Measurements from ENCODE around the gene COMMD1.
"Not testable (repeated sequence)": the region's sequence is repeated elsewhere in the genome, so short reads cannot be mapped to it uniquely, and the experiment has no call there.

Gene COMMD1

DNA sequence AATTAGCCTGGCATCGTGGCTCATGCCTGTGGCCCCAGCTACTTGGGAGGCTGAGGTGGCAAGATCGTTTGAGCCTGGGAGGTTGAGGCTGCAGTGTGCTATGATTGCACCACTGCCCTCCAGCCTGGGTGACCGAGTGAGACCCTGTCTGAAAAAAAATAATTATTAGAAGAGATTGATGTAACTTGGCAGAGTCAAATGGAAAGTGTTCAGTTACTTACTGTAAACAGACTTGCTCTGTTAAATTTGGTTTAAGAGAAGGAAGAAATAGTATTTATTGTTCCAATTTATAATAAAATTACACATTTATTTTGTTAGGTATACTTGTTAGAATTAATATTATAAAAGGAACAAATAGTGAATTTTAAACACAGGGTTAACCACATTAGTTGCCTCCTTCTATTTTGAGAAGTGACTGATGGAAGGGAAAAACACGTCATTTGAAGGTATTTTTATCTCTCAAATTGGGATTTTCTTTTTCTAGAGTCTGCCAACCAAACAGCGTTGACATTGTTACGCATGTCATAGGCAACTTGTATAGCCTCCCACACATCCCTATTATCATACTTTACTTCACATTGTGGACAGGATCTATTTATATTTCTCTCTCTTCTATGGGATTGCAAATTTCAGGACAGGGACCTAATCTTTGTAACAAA is 171.6 kb downstream of the COMMD1 start:
- DNase-seq, result no peak

GRCh38 chr2:62084801-62085200 is 179.3 kb downstream of the COMMD1 start:
- DNase-seq, result no peak

DNA sequence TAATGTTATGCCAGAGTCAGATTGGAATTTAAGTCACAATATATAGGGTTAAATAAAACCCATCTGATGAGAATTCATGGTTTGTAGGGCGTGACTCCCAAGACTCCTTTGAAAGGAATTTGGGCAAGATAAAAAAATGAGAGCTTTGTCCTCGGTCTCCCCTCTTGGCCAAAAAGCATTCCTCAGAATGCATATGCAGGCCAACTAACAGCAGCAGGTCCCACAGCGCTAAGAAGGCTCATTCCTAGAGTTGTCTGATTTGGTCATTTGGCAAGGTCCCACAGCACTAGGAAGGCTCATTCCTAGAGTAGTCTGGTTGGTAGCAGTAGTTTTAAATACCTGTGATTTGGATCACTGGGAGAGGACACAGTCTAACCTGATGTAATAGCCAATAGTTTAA is 184.2 kb downstream of the COMMD1 start:
- no peak for DNase-seq

DNA sequence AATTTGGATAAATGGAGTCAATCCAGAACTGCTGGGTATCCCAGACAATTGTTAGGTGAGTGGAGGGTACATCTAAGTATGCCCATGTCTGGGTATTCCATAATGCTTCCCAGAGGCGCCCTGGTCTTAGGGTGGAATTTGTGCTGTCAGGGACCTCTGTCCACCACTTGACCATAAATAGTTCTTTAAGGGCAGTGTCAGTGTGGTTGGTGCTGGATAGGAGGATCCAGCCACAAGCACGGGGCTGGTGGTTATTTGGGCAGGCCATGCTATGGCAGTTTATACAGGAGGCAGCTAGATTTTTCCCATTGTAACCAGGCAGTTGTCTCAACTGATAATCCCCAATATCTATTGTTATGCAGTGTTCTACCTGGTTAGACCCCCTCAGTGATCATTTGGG is 186.0 kb downstream of the COMMD1 start:
- no peak for DNase-seq

DNA sequence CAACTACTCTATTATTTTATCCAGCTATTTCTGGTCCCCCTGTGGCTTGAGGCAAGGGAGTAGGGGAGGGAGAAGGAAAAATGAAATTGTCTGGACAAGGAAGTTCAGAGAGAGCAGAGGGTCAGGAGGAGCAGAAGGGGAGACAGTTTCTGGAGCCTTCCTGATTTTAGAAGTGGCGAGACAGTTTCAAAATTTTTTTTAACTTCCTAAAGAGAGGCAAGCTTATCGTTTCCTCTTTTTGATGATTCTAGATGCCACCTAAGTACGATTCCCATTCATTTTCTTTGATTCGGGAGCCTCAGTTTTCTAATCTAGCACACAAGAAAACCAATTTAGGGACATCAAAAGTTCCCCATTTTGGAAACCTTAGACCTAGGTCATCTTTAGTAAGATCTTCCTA is 193.6 kb downstream of the COMMD1 start:
- no peak for DNase-seq

GRCh38 chr2:62099523-62100175 is 194.2 kb downstream of the COMMD1 start:
- DNase-seq, result no peak

GRCh38 chr2:62101886-62102285 is 196.4 kb downstream of the COMMD1 start:
- no peak for DNase-seq

DNA sequence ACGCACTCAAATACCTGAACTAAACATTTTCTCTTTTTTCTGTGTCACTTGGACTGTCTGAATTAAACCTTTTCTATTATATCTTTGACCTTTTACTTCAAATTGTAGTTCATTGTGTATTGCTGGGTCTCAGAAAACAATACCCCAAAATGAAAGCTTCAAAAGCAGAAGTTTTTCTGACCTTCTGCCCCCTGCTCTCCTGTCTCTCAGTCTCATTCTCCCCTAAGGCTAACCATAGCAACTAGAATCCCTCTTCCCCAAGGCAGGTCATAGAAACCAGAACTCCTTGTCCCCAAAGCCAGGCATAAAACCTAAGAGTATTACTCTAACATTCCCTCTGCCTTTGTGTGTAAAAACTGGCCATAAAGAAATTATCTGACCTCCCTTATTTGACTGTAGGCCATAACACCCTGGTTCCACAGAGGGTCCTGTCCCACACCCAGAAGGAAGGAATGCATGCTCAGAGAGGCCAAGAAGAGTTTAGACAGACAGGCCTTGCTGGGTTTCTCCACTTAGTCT is 197.0 kb downstream of the COMMD1 start:
- DNase-seq, result no peak

GRCh38 chr2:62109554-62109953 is 204.1 kb downstream of the COMMD1 start:
- no peak for DNase-seq

DNA sequence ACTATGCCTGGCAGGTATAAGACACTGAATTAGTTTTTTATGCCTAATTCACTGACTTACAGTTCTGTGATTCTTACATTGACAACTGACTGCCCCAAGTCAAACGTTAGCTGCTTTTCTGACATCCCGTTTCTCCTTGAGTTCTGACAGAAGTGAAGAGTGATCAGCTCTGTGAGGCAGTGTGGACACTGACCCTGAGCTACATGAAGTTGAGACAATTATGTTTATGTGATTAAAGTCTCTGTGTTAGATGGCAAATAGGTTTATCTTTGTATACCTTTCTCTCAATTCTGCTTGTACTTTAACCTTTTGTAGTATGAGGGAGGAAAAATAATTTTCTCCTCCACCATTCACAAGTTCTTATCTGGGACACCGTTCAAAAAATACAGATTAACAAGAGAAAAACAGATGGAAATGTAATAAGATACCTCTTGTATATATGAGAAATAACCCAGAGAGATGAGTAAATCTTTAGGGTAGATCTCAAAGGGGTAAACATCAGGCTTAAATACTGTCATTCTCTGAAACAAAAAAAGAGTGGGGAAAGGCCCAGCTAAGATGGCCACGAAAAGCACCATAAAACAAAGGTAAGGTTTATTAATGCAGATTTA is 205.0 kb downstream of the COMMD1 start:
- DNase-seq, result no peak

DNA sequence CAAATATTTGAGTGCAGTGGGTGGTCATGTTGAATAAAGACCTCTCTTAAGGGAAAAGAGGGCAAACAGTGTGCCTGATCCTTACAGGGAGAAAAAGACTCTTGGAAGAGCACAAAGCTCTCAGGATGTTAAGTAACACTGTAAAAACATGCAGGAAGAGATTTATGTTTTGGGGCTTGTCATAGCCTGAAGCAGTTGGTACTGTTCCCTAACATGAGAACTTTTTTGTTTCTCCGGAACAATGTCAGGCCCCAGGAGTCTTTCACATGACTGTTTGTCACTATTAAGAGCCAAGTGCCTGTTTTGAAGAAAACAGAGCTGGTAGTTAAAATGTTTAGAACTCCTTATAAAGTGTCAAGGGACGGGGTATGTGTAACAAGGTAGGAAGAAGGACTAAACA is 206.7 kb downstream of the COMMD1 start:
- no peak for DNase-seq

DNA sequence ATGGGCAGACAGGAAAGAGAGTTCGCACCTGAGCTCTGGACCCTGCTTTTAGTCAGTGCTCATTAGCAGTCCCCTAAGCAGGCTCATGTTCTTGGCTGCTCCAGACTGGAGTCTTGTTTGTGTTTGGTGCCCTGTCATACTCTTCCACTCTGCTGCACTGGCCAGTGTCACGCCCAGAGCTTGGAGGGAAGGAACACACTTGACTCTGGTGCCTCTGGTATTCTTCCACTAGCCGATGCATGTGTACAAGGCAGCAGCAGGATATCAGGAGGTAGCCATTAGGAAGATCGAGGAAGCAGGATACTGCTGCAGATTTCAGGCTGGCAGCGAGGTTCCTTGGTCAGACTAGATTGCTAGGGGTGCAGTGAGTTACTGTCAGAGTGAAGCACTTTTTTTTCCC is 209.1 kb downstream of the COMMD1 start:
- no peak for DNase-seq

DNA sequence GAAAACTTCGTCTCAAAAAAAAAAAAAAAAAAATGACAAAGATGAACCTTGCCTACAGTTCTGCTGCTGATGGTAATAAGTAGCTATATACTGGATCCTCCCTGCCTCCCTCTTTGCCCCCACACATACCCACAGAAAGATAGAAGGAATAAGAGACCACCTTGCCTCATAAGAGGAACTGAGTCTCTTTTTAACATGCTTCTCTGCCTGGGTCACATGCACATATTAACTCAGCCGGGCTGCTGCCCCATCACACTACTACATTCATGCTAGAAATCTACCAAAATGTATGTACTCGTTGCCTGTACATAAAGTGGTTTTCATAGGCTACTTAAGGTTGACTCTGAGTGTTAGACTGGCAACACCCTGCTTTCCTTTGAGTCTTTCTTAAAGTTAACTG is 211.5 kb downstream of the COMMD1 start:
- DNase-seq, result no peak

- DNase-seq, result no peak
These were observed 212.7 kb downstream of the COMMD1 start for GRCh38 chr2:62118160-62118559.

DNA sequence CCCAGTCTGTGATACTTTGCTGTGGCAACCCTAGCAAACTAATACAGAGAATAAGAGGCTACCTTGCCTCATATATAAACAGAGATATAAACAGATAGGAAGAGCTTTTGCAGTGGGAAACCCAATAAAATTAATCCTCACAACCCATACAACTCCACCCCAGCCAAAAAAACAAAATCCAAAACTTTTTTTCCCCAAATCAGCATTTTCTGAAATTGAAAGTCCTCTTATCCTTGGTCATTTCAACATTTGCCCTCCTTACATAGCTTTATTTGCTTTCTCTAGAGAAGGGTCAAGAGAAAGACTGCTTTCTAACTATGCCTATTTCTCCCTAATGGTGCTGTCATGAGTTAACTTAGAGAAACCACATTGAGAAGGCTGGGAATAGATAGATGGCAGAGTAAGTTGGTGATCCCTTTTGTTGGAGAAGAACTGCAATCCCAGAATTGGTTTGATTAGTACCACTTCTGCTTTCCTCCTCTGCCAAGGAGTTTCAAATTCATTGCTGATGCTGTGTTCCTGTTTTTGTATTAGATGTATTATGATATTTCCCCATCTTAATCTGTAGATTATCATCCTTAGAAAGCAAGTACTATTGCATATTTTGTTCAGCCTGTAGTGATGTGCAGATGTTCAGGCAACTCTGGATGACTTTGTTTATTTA is 214.0 kb downstream of the COMMD1 start:
- DNase-seq, result no peak

DNA sequence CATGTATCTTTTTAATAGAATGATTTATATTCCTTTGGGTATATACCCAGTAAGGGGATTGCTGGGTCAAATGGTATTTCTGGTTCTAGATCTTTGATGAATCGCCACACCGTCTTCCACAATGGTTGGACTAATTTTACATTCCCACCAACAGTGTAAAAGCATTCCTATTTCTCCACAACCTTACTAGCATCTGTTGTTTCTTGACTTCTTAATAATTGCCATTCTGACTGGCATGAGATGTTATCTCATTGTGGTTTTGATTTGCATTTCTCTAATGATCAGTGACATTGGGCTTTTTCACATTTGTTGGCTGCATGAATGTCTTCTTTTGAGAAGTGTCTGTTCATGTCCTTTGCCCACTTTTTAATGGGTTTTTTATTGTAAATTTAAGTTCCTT is 220.8 kb downstream of the COMMD1 start:
- DNase-seq, result not testable (repeated sequence)

- DNase-seq, result no peak
These were observed 227.9 kb downstream of the COMMD1 start for GRCh38 chr2:62133320-62133823.

GRCh38 chr2:62136956-62137830 is 231.7 kb downstream of the COMMD1 start:
- no peak for DNase-seq

- DNase-seq, result no peak
These were observed 235.1 kb downstream of the COMMD1 start for GRCh38 chr2:62140426-62141141.

GRCh38 chr2:62141142-62141740 is 235.8 kb downstream of the COMMD1 start:
- no peak for DNase-seq

GRCh38 chr2:62142054-62142453 is 236.6 kb downstream of the COMMD1 start:
- no peak for DNase-seq
